ENCODE measurements around the gene HES2.
"Not testable (repeated sequence)": the region's sequence is repeated elsewhere in the genome, so short reads cannot be mapped to it uniquely, and the experiment has no call there.

DNA sequence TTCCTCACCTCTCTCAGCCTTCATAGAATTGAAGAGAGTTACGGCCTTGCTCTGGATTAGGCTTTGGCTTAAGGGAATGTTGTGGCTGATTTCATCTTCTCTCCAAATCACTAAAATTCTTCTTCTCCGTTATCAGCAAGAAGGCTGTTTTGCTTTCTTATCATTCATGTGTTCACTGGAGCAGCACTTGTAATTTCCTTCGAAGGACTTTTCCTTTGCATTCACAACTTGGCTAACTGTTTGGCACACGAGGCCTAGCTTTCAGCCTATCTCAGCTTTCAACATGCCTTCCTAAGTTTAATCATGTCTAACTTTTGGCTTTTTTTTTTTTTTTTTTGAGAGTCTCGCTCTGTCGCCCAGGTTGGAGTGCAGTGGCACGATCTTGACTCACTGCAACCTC, 47.5 kb downstream of the HES2 start:
- TF ChIP-seq, protein P1, sequence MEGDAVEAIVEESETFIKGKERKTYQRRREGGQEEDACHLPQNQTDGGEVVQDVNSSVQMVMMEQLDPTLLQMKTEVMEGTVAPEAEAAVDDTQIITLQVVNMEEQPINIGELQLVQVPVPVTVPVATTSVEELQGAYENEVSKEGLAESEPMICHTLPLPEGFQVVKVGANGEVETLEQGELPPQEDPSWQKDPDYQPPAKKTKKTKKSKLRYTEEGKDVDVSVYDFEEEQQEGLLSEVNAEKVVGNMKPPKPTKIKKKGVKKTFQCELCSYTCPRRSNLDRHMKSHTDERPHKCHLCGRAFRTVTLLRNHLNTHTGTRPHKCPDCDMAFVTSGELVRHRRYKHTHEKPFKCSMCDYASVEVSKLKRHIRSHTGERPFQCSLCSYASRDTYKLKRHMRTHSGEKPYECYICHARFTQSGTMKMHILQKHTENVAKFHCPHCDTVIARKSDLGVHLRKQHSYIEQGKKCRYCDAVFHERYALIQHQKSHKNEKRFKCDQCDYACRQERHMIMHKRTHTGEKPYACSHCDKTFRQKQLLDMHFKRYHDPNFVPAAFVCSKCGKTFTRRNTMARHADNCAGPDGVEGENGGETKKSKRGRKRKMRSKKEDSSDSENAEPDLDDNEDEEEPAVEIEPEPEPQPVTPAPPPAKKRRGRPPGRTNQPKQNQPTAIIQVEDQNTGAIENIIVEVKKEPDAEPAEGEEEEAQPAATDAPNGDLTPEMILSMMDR (IDR thresholded peaks at IDR 0.05): not testable (repeated sequence)
- not testable (repeated sequence) for TF ChIP-seq POLR2A (IDR thresholded peaks at IDR 0.05)

Data from stomach (tissue), 4 donors.